ENCODE data around the gene WFS1.

The WFS1 gene

GRCh38 chr4:6279582-6280289 is 10.1 kb downstream of the WFS1 start:
- no peaks in the 10 kb centered on the region for H3K4me1 ChIP-seq (ENCODE audit: control insufficient read depth in 1 of 2, insufficient read depth in 1 of 2, low read depth in 1 of 2, low read length in 1 of 2)
- H3K4me3 ChIP-seq (ENCODE audit: low read depth in 1 of 2, low read length in 1 of 2): no peak overlapping the region
- TF ChIP-seq CTCF (IDR thresholded peaks at IDR 0.05): no peak
- no peaks in the 10 kb centered on the region for H3K9me3 ChIP-seq
- H3K27me3 ChIP-seq: peaks cover 27% of the 10 kb centered on the region
- H3K36me3 ChIP-seq: no peaks in the 10 kb centered on the region
- no peak overlapping the region for H3K27ac ChIP-seq

- peaks cover 27% of the 10 kb centered on the region for H3K27me3 ChIP-seq
- H3K4me3 ChIP-seq (ENCODE audit: low read depth in 1 of 2, low read length in 1 of 2): no peak overlapping the region
Measured at GRCh38 chr4:6280365-6280996, 10.8 kb downstream of the WFS1 start.

GRCh38 chr4:6281436-6282313 is 12.0 kb downstream of the WFS1 start:
- Histone ChIP-seq H3K27me3 (peaks cover 27% of the 10 kb centered on the region), H3K4me3 (ENCODE audit: low read depth in 1 of 2, low read length in 1 of 2) (no peak overlapping the region), H3K27ac (no peak overlapping the region), H3K36me3 (no peaks in the 10 kb centered on the region), H3K4me1 (ENCODE audit: control insufficient read depth in 1 of 2, insufficient read depth in 1 of 2, low read depth in 1 of 2, low read length in 1 of 2) (no peaks in the 10 kb centered on the region), H3K9me3 (no peaks in the 10 kb centered on the region)
- TF ChIP-seq CTCF (IDR thresholded peaks at IDR 0.05): no peak

More at GRCh38 chr4:6280365-6280996, 10.8 kb downstream of the WFS1 start:
- Histone ChIP-seq H3K27ac (no peak overlapping the region), H3K36me3 (no peaks in the 10 kb centered on the region), H3K9me3 (no peaks in the 10 kb centered on the region), H3K4me1 (ENCODE audit: control insufficient read depth in 1 of 2, insufficient read depth in 1 of 2, low read depth in 1 of 2, low read length in 1 of 2) (no peaks in the 10 kb centered on the region)
- no peak for TF ChIP-seq CTCF (IDR thresholded peaks at IDR 0.05)

GRCh38 chr4:6282314-6282771 is 12.7 kb downstream of the WFS1 start:
- Histone ChIP-seq H3K4me1 (ENCODE audit: control insufficient read depth in 1 of 2, insufficient read depth in 1 of 2, low read depth in 1 of 2, low read length in 1 of 2) (no peaks in the 10 kb centered on the region), H3K27ac (no peak overlapping the region), H3K4me3 (ENCODE audit: low read depth in 1 of 2, low read length in 1 of 2) (no peak overlapping the region), H3K9me3 (no peaks in the 10 kb centered on the region), H3K27me3 (peaks cover 27% of the 10 kb centered on the region), H3K36me3 (no peaks in the 10 kb centered on the region)
- no peak for TF ChIP-seq CTCF (IDR thresholded peaks at IDR 0.05)

- H3K27ac ChIP-seq: no peak overlapping the region
- no peaks in the 10 kb centered on the region for H3K36me3 ChIP-seq
- no peaks in the 10 kb centered on the region for H3K9me3 ChIP-seq
- peaks cover 25% of the 10 kb centered on the region for H3K27me3 ChIP-seq
- no peak overlapping the region for H3K4me3 ChIP-seq (ENCODE audit: low read depth in 1 of 2, low read length in 1 of 2)
- no peak for TF ChIP-seq CTCF (IDR thresholded peaks at IDR 0.05)
- H3K4me1 ChIP-seq (ENCODE audit: control insufficient read depth in 1 of 2, insufficient read depth in 1 of 2, low read depth in 1 of 2, low read length in 1 of 2): no peaks in the 10 kb centered on the region
Measured at GRCh38 chr4:6283282-6283681, 13.6 kb downstream of the WFS1 start.
